Astrocyte of the hippocampus (primary cell): ENCODE results near the gene ZNFX1.
"Not testable (repeated sequence)": the region's sequence is repeated elsewhere in the genome, so short reads cannot be mapped to it uniquely, and the experiment has no call there.

Source experiments
- DNase-seq: peaks from one replicate; pipeline ENCODE4 v3.0.0; 2011; ENCODE audit warnings: low read depth, low spot score

Gene ZNFX1

DNA sequence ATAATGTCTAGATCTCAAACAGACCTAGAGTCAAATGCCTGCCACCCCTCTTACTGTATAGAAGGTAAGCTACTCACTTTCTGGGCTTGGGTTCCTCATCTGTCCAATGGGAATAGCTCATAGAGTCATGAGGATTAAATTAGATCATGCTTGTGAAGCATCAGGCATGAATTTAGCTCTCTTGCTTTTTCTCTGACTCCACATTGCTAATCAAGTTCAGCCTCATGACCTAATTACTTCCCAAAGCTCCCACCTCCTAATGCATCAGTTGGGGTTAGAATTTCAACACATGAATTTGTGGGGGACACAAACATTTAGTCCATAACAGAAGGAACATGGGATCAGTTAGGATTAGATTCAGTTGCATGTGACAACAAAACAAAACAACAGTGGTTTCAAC lies 63.3 kb downstream of the ZNFX1 start:
- no peak for DNase-seq

GRCh38 chr20:49210757-49211110 lies 67.1 kb downstream of the ZNFX1 start:
- DNase-seq = no peak

DNA sequence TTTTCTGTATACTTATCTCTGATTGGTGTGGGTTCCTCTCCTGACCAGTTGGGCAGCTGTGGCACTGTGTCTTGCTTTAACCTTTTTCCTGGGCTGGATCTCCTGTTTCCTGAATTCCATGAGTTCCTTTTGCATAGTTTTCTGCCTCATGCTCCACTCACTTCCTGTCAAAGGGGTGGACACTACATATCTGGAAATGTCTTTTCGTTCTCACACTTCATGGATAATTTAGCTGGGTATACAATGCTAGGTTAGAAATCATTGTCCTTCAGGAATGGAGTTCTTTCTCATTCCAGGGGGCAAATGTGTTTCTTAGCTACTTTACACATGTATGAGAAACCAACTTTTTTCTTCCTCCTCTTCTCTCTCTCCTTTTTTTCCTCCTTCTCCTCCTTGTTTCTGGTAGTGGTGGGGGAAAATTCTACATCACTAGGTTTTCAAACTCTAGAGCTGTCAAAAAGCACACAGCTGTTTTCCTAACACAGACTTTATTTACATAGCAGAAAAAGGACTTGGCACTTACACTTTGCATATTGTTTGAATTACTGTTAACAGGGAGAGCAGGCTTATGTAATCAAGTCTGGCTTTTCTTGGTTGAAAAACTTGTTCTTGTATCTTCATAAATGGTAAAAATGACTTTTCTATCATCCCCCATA lies 67.6 kb downstream of the ZNFX1 start:
- DNase-seq = no peak

DNA sequence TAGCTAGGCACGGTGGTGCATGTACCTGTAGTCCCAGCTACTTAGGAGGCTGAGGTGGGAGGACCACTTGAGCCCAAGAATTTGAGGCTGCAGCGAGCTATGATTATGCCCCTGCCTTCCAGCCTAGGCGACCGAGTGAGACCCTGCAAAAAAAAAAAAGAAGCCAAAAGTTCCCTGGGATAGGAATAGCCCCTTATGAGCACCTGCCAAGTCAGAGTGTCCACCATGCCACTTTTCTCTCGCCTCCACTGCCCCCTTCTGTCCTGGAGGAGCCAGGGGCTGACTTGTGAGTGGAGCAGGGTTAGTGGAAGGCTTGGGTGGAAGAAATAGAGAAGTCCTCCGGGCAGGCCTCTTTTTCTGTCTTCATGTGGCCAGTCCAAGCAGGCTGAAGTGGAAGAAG lies 70.8 kb downstream of the ZNFX1 start:
- DNase-seq = no peak

DNA sequence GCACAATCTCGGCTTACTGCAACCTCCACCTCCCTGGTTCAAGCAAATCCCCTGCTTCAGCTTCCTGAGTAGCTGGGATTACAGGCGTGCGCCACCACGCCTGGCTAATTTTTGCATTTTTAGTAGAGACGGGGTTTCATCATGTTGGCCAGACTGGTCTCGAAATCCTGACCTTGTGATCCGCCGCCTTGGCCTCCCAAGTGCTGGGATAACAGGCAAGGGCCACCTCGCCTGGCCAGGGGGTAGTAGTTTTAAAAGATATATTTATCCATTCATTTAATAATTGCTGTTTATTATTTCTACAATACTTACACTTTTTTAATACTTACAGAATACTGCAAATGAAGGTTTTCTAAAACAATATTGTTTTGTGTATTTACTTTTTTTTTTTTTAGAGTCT lies 74.1 kb downstream of the ZNFX1 start:
- DNase-seq = no peak

- DNase-seq = no peak
Measured at GRCh38 chr20:49203011-49203410, 74.8 kb downstream of the ZNFX1 start.

GRCh38 chr20:49199729-49200293 lies 78.0 kb downstream of the ZNFX1 start:
- no peak for DNase-seq

DNA sequence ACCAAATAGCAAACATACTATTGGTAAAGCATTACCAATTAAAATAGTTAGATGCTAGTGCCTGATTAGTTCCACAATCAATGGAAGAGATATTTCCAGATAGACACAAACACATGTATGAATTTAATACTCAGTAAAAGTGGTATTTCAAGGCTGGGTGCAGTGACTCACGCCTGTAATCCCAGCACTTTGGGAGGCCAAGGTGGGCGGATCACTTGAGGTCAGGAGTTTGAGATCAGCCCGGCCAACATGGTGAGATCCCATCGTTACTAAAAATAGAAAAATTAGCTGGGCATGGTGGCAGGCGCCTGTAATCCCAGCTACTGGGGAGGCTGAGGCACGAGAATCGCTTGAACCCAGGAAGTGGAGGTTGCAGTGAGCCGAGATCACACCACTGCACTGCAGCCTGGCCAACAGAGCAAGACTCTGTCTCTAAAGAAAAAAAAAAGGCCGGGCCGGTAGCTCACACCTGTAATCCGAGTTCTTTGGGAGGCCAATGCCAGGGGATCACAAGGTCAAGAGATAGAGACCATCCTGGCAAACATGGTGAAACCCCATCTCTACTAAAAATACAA lies 84.8 kb downstream of the ZNFX1 start:
- DNase-seq = not testable (repeated sequence)
